ENCODE results near the gene TMEM192. TPM values are rescaled to one million over a fixed set of nuclear protein-coding genes. Genes with fewer than 3 reads are reported as not detected.

The TMEM192 gene
- 10.6 TPM for polyA plus RNA-seq (2013, experiment 1 of 2)
- 9.1 TPM for polyA plus RNA-seq (2013, experiment 2 of 2)

- Histone ChIP-seq H3K27ac (ENCODE audit: low read depth, low read length, severe bottlenecking) (peak within 1 kb of the TSS; percentile 92), H3K4me3 (ENCODE audit: extremely low read depth, insufficient read depth, low read length, poor library complexity, severe bottlenecking) (peak within 1 kb of the TSS; percentile 85), H3K36me3 (ENCODE audit: control insufficient read depth, insufficient read depth, low read length) (peaks cover 3% of the 10 kb centered on the region), H3K4me1 (ENCODE audit: control insufficient read depth, insufficient read depth, low read length, poor library complexity, severe bottlenecking) (peaks cover 4% of the 10 kb centered on the region), H3K9me3 (ENCODE audit: control insufficient read depth, low read length) (no peaks in the 10 kb centered on the region)
- 0 to 1% methylated on average over 44 to 46 of the region's 66 CpGs for WGBS, 2 experiments (ENCODE audit: insufficient coverage in 2 of 2)
These were observed at the start of gene TMEM192 for GRCh38 chr4:165112368-165113121. Gene TMEM192, minus strand, starts transcription at chr4:165112860. Its CDS starts 87 bp downstream, at chr4:165112773.

GRCh38 chr4:165158762-165159161, 46.1 kb upstream of the TMEM192 start:
- H3K4me1 ChIP-seq (ENCODE audit: control insufficient read depth, insufficient read depth, low read length, poor library complexity, severe bottlenecking): no peaks in the 10 kb centered on the region
- H3K4me3 ChIP-seq (ENCODE audit: extremely low read depth, insufficient read depth, low read length, poor library complexity, severe bottlenecking): no peak overlapping the region
- no peaks in the 10 kb centered on the region for H3K36me3 ChIP-seq (ENCODE audit: control insufficient read depth, insufficient read depth, low read length)
- H3K27ac ChIP-seq (ENCODE audit: low read depth, low read length, severe bottlenecking): no peak overlapping the region
- peaks cover 5% of the 10 kb centered on the region for H3K9me3 ChIP-seq (ENCODE audit: control insufficient read depth, low read length)

GRCh38 chr4:165156906-165157305, 44.2 kb upstream of the TMEM192 start:
- Histone ChIP-seq H3K4me3 (ENCODE audit: extremely low read depth, insufficient read depth, low read length, poor library complexity, severe bottlenecking) (no peak overlapping the region), H3K9me3 (ENCODE audit: control insufficient read depth, low read length) (peaks cover 5% of the 10 kb centered on the region), H3K36me3 (ENCODE audit: control insufficient read depth, insufficient read depth, low read length) (no peaks in the 10 kb centered on the region), H3K4me1 (ENCODE audit: control insufficient read depth, insufficient read depth, low read length, poor library complexity, severe bottlenecking) (no peaks in the 10 kb centered on the region), H3K27ac (ENCODE audit: low read depth, low read length, severe bottlenecking) (no peak overlapping the region)
- 100% methylated on average over 1 of the region's 2 CpGs; no CpG with 5 or more reads in 1 of the 2 experiments for WGBS, 2 experiments (ENCODE audit: insufficient coverage in 2 of 2)

- Histone ChIP-seq H3K4me3 (ENCODE audit: extremely low read depth, insufficient read depth, low read length, poor library complexity, severe bottlenecking) (no peak overlapping the region), H3K4me1 (ENCODE audit: control insufficient read depth, insufficient read depth, low read length, poor library complexity, severe bottlenecking) (no peaks in the 10 kb centered on the region), H3K27ac (ENCODE audit: low read depth, low read length, severe bottlenecking) (no peak overlapping the region), H3K36me3 (ENCODE audit: control insufficient read depth, insufficient read depth, low read length) (no peaks in the 10 kb centered on the region), H3K9me3 (ENCODE audit: control insufficient read depth, low read length) (peaks cover 5% of the 10 kb centered on the region)
These were observed 41.8 kb upstream of the TMEM192 start for GRCh38 chr4:165154482-165154881.

GRCh38 chr4:165152527-165152926, 39.9 kb upstream of the TMEM192 start:
- H3K4me1 ChIP-seq (ENCODE audit: control insufficient read depth, insufficient read depth, low read length, poor library complexity, severe bottlenecking): no peaks in the 10 kb centered on the region
- no peaks in the 10 kb centered on the region for H3K36me3 ChIP-seq (ENCODE audit: control insufficient read depth, insufficient read depth, low read length)
- H3K4me3 ChIP-seq (ENCODE audit: extremely low read depth, insufficient read depth, low read length, poor library complexity, severe bottlenecking): no peak overlapping the region
- H3K27ac ChIP-seq (ENCODE audit: low read depth, low read length, severe bottlenecking): no peak overlapping the region
- H3K9me3 ChIP-seq (ENCODE audit: control insufficient read depth, low read length): peaks cover 5% of the 10 kb centered on the region
- WGBS, 2 experiments (ENCODE audit: insufficient coverage in 2 of 2): 90 to 100% methylated on average over 1 to 2 of the region's 4 CpGs

- Histone ChIP-seq H3K4me3 (ENCODE audit: extremely low read depth, insufficient read depth, low read length, poor library complexity, severe bottlenecking) (no peak overlapping the region), H3K27ac (ENCODE audit: low read depth, low read length, severe bottlenecking) (no peak overlapping the region), H3K4me1 (ENCODE audit: control insufficient read depth, insufficient read depth, low read length, poor library complexity, severe bottlenecking) (no peaks in the 10 kb centered on the region), H3K9me3 (ENCODE audit: control insufficient read depth, low read length) (no peaks in the 10 kb centered on the region), H3K36me3 (ENCODE audit: control insufficient read depth, insufficient read depth, low read length) (no peaks in the 10 kb centered on the region)
These were observed 39.1 kb upstream of the TMEM192 start for GRCh38 chr4:165151734-165152133.

- no peak overlapping the region for H3K27ac ChIP-seq (ENCODE audit: low read depth, low read length, severe bottlenecking)
- no peaks in the 10 kb centered on the region for H3K9me3 ChIP-seq (ENCODE audit: control insufficient read depth, low read length)
- no peaks in the 10 kb centered on the region for H3K36me3 ChIP-seq (ENCODE audit: control insufficient read depth, insufficient read depth, low read length)
- WGBS, 2 experiments (ENCODE audit: insufficient coverage in 2 of 2): 89% methylated on average over 3 of the region's 3 CpGs
- H3K4me3 ChIP-seq (ENCODE audit: extremely low read depth, insufficient read depth, low read length, poor library complexity, severe bottlenecking): no peak overlapping the region
- no peaks in the 10 kb centered on the region for H3K4me1 ChIP-seq (ENCODE audit: control insufficient read depth, insufficient read depth, low read length, poor library complexity, severe bottlenecking)
These were observed 37.9 kb upstream of the TMEM192 start for GRCh38 chr4:165150545-165150944.

- no peak overlapping the region for H3K27ac ChIP-seq (ENCODE audit: low read depth, low read length, severe bottlenecking)
- WGBS, 2 experiments (ENCODE audit: insufficient coverage in 2 of 2): 87 to 89% methylated on average over 3 of the region's 3 CpGs
- H3K36me3 ChIP-seq (ENCODE audit: control insufficient read depth, insufficient read depth, low read length): no peaks in the 10 kb centered on the region
- H3K9me3 ChIP-seq (ENCODE audit: control insufficient read depth, low read length): no peaks in the 10 kb centered on the region
- H3K4me3 ChIP-seq (ENCODE audit: extremely low read depth, insufficient read depth, low read length, poor library complexity, severe bottlenecking): no peak overlapping the region
- no peaks in the 10 kb centered on the region for H3K4me1 ChIP-seq (ENCODE audit: control insufficient read depth, insufficient read depth, low read length, poor library complexity, severe bottlenecking)
These were observed 26.2 kb upstream of the TMEM192 start for GRCh38 chr4:165138843-165139242.

GRCh38 chr4:165137205-165137604, 24.5 kb upstream of the TMEM192 start:
- H3K9me3 ChIP-seq (ENCODE audit: control insufficient read depth, low read length): no peaks in the 10 kb centered on the region
- H3K4me3 ChIP-seq (ENCODE audit: extremely low read depth, insufficient read depth, low read length, poor library complexity, severe bottlenecking): no peak overlapping the region
- no peaks in the 10 kb centered on the region for H3K4me1 ChIP-seq (ENCODE audit: control insufficient read depth, insufficient read depth, low read length, poor library complexity, severe bottlenecking)
- H3K36me3 ChIP-seq (ENCODE audit: control insufficient read depth, insufficient read depth, low read length): no peaks in the 10 kb centered on the region
- H3K27ac ChIP-seq (ENCODE audit: low read depth, low read length, severe bottlenecking): no peak overlapping the region

- Histone ChIP-seq H3K36me3 (ENCODE audit: control insufficient read depth, insufficient read depth, low read length) (no peaks in the 10 kb centered on the region), H3K9me3 (ENCODE audit: control insufficient read depth, low read length) (no peaks in the 10 kb centered on the region), H3K4me1 (ENCODE audit: control insufficient read depth, insufficient read depth, low read length, poor library complexity, severe bottlenecking) (no peaks in the 10 kb centered on the region), H3K4me3 (ENCODE audit: extremely low read depth, insufficient read depth, low read length, poor library complexity, severe bottlenecking) (no peak overlapping the region), H3K27ac (ENCODE audit: low read depth, low read length, severe bottlenecking) (no peak overlapping the region)
- WGBS, 2 experiments (ENCODE audit: insufficient coverage in 2 of 2): 80 to 94% methylated on average over 2 to 3 of the region's 4 CpGs
These were observed 23.9 kb upstream of the TMEM192 start for GRCh38 chr4:165136529-165136928.

GRCh38 chr4:165133150-165133549, 20.5 kb upstream of the TMEM192 start:
- WGBS, 2 experiments (ENCODE audit: insufficient coverage in 2 of 2): 80 to 90% methylated on average over 1 to 2 of the region's 2 CpGs
- H3K27ac ChIP-seq (ENCODE audit: low read depth, low read length, severe bottlenecking): no peak overlapping the region
- H3K4me1 ChIP-seq (ENCODE audit: control insufficient read depth, insufficient read depth, low read length, poor library complexity, severe bottlenecking): no peaks in the 10 kb centered on the region
- no peaks in the 10 kb centered on the region for H3K9me3 ChIP-seq (ENCODE audit: control insufficient read depth, low read length)
- no peaks in the 10 kb centered on the region for H3K36me3 ChIP-seq (ENCODE audit: control insufficient read depth, insufficient read depth, low read length)
- no peak overlapping the region for H3K4me3 ChIP-seq (ENCODE audit: extremely low read depth, insufficient read depth, low read length, poor library complexity, severe bottlenecking)

Measured in mesodermal cell (in vitro differentiated cells).